Left lung (tissue), 10 donors: ENCODE data around the gene SHISA8. TPM values are rescaled to one million over a fixed set of nuclear protein-coding genes. Genes with fewer than 3 reads are reported as not detected.

Experiments used
- ATAC-seq: fragments of 200-7000 bp; cut with Tn5 transposase; one replicate; pipeline ENCODE4 v1.9.1; 2020; ENCODE audit warnings: moderate library complexity
- DNase-seq, 4 donors: peaks; one replicate each; pipeline ENCODE4 v3.0.0-alpha.2; 2013 to 2020
- H3K27ac ChIP-seq, 2 donors: fragments of 200-600 bp; sonication (generic) in 1 of 2; one replicate each; pipeline versions ENCODE4 v1.5.0 to v1.8.0; 2020 to 2021
- H3K27me3 ChIP-seq, 2 donors: fragments of 200-600 bp; sonication (generic) in 1 of 2; one replicate each; pipeline versions ENCODE4 v1.5.0 to v1.8.0; 2020 to 2021
- H3K36me3 ChIP-seq, 2 donors: fragments of 200-600 bp; sonication (generic) in 1 of 2; one replicate each; pipeline versions ENCODE4 v1.5.0 to v1.8.0; 2020 to 2021
- H3K4me1 ChIP-seq, 2 donors: fragments of 200-600 bp; one replicate each; pipeline ENCODE4 v1.8.0; 2021
- H3K4me3 ChIP-seq, 2 donors: fragments of 200-600 bp; sonication (generic) in 1 of 2; one replicate each; pipeline versions ENCODE4 v1.5.0 to v1.8.0; 2020 to 2021; ENCODE audit warnings: mild to moderate bottlenecking in 1 of 2
- H3K9me3 ChIP-seq, 2 donors: fragments of 200-600 bp; sonication (generic) in 1 of 2; one replicate each; pipeline versions ENCODE4 v1.5.0 to v1.8.0; 2020 to 2021
- intact Hi-C, 2 donors: fragments of 100-400 bp; cut with DNase I; formaldehyde crosslinking; loops; one replicate each; pipeline versions ENCODE4 v1.11.2 to v1.14.2; 2022
- polyA plus RNA-seq, 6 donors: library from polyadenylated mRNA; unstranded; fragments of 120-200 nt; gene quantifications; one replicate each; pipeline ENCODE4 v1.2.1, GENCODE V29; 2013; ENCODE audit not compliant: insufficient read length in 6 of 6
- total RNA-seq, 2 donors: library from RNA; stranded (reverse); fragmentation: NEBNext Ultra II Directional; extraction: Animal tissue kit (Norgen Biotek cat#: 25700); gene quantifications; one replicate each; pipeline ENCODE4 v1.2.1, GENCODE V29; 2021
- TF ChIP-seq, protein P1 (sequence below), 2 donors: fragments of 200-600 bp; sonication (generic) in 1 of 2; IDR thresholded peaks; one replicate each; pipeline versions ENCODE4 v1.5.0 to v1.8.0; 2021; ENCODE audit warnings: antibody characterized with exemption in 2 of 2
- donor health status: DM: no; HTN: yes; CAD: no.
- donor health status: DM: no; HTN: no; CAD: no.

SHISA8 gene
- total and polyA plus RNA-seq, 8 donors = 0.11 to 0.24 TPM; not detected in 6

DNA sequence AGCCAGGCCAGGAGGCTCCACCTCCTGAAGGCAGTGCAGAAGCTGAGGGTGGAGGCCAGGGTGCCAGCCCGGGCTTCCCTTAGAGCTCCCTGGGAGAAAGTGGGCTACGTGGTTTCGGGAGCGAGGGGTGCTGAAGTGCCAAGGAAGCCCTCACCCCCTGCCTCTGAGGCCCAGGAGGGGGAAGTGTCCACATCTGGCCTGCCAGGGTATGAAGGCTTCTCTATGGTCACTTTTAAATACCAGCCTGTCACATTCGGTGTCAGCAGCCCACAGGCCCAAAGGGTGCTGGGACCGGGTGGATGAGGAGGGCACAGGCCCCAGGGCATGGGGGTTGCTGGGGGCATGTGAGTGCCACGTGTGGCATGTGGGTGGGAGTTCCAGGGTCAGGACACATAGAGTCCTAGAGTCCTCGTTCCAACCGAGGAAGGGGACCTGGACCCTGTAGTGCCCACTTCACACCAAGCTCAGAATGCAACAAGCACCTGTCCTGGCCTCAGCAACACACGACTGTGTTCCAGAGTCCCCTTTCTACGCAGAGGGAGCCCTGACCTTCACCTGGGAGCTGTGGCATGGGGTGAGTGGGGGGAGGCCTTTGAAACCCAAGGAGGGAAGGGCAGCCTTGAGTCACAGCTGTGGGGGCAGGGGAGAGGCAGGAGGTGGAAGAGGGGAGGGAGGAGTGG, 1.7 kb downstream of the SHISA8 start:
- TF ChIP-seq, protein P1, sequence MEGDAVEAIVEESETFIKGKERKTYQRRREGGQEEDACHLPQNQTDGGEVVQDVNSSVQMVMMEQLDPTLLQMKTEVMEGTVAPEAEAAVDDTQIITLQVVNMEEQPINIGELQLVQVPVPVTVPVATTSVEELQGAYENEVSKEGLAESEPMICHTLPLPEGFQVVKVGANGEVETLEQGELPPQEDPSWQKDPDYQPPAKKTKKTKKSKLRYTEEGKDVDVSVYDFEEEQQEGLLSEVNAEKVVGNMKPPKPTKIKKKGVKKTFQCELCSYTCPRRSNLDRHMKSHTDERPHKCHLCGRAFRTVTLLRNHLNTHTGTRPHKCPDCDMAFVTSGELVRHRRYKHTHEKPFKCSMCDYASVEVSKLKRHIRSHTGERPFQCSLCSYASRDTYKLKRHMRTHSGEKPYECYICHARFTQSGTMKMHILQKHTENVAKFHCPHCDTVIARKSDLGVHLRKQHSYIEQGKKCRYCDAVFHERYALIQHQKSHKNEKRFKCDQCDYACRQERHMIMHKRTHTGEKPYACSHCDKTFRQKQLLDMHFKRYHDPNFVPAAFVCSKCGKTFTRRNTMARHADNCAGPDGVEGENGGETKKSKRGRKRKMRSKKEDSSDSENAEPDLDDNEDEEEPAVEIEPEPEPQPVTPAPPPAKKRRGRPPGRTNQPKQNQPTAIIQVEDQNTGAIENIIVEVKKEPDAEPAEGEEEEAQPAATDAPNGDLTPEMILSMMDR (IDR thresholded peaks at IDR 0.05) = no peak
- H3K4me1 ChIP-seq = peaks cover 10 to 53% of the 10 kb centered on the region in 2 donors
- H3K9me3 ChIP-seq = no peaks in the 10 kb centered on the region
- intact Hi-C loops = no loop called here
- H3K27ac ChIP-seq = no peak overlapping the region
- H3K36me3 ChIP-seq = no peaks in the 10 kb centered on the region
- DNase-seq = no peak
- ATAC-seq = no peak
- peaks cover 78 to 95% of the 10 kb centered on the region in 2 donors for H3K27me3 ChIP-seq
- no peak overlapping the region for H3K4me3 ChIP-seq

GRCh38 chr22:41912338-41913039, 2.4 kb downstream of the SHISA8 start:
- H3K4me1 ChIP-seq = peaks cover 10 to 55% of the 10 kb centered on the region in 2 donors

GRCh38 chr22:41911001-41911611, 3.8 kb downstream of the SHISA8 start:
- H3K36me3 ChIP-seq = peaks cover 0 to 20% of the 10 kb centered on the region in 2 donors
- H3K4me3 ChIP-seq = no peak overlapping the region
- ATAC-seq = no peak
- peak in 1 of 4 donors; percentile 71 for DNase-seq
- no peak overlapping the region for H3K27ac ChIP-seq
- intact Hi-C loops = no loop called here
- H3K9me3 ChIP-seq = no peaks in the 10 kb centered on the region
- H3K27me3 ChIP-seq = peaks cover 67 to 74% of the 10 kb centered on the region in 2 donors
- peaks cover 10 to 55% of the 10 kb centered on the region in 2 donors for H3K4me1 ChIP-seq
- TF ChIP-seq, protein P1 (IDR thresholded peaks at IDR 0.05) = no peak

More at GRCh38 chr22:41912338-41913039, 2.4 kb downstream of the SHISA8 start:
- Histone ChIP-seq H3K9me3 (no peaks in the 10 kb centered on the region), H3K27me3 (peaks cover 78 to 88% of the 10 kb centered on the region in 2 donors), H3K27ac (no peak overlapping the region), H3K36me3 (peaks cover 0 to 6% of the 10 kb centered on the region in 2 donors), H3K4me3 (no peak overlapping the region)
- intact Hi-C loops = no loop called here
- ATAC-seq (no peak), DNase-seq (no peak)
- TF ChIP-seq, protein P1 (IDR thresholded peaks at IDR 0.05) = no peak

GRCh38 chr22:41910050-41911000, 4.5 kb downstream of the SHISA8 start:
- ATAC-seq (peak; percentile 30), DNase-seq (peak in 2 of 4 donors; percentile 37 to 81)
- no peak overlapping the region for H3K27ac ChIP-seq
- intact Hi-C loops = no loop called here
- no peaks in the 10 kb centered on the region for H3K9me3 ChIP-seq
- H3K4me3 ChIP-seq = peak overlapping the region; percentile 9 to 17
- peaks cover 10 to 50% of the 10 kb centered on the region in 2 donors for H3K4me1 ChIP-seq
- peaks cover 0 to 27% of the 10 kb centered on the region in 2 donors for H3K36me3 ChIP-seq
- TF ChIP-seq, protein P1 (IDR thresholded peaks at IDR 0.05) = no peak
- H3K27me3 ChIP-seq = peaks cover 59 to 67% of the 10 kb centered on the region in 2 donors
